ENCODE data around the gene HOXC12. TPM values are rescaled to one million over a fixed set of nuclear protein-coding genes. Genes with fewer than 3 reads are reported as not detected.
A peak's percentile ranks its signal among the peaks of the same experiment; 100 is the strongest.

HOXC12 gene
- total and polyA plus RNA-seq, 2 donors (not counting 1 experiment from before 2014, with no cell fraction given), result not detected

- CTCF ChIA-PET, result interaction anchor here (0.7 kb wide), 1 partner anchor 276 kb away, joined by 5 read pairs; no protein-coding TSS in a partner anchor
- Mint-ChIP-seq H3K27ac (no peak overlapping the region), H3K27me3 (peaks cover 85% of the 10 kb centered on the region), H3K4me3 (no peak overlapping the region), H3K9me3 (ENCODE audit: insufficient read depth) (peaks cover 2% of the 10 kb centered on the region), H3K4me1 (peaks cover 21% of the 10 kb centered on the region)
- Histone ChIP-seq H3K36me3 (replicated peaks in 1 of 2; ENCODE audit: control extremely low read depth in 1 of 2, control insufficient read depth in 1 of 2, extremely low read depth in 1 of 2, insufficient read depth in 2 of 2, low read length in 1 of 2) (no peaks in the 10 kb centered on the region), H3K27ac (ENCODE audit: low read length in 2 of 2) (no peak overlapping the region), H3K4me1 (ENCODE audit: control insufficient read depth in 2 of 2, insufficient read depth in 2 of 2, low read length in 2 of 2) (peaks cover 25 to 42% of the 10 kb centered on the region in 2 donors), H2AFZ (ENCODE audit: insufficient read depth, low read depth, low read length, poor library complexity, severe bottlenecking) (no peak overlapping the region), H3K27me3 (replicated peaks in 1 of 4; ENCODE audit: control extremely low read depth in 1 of 4, control insufficient read depth in 3 of 4, insufficient read depth in 4 of 4, low read length in 3 of 4) (peaks cover 0 to 97% (median 85%) of the 10 kb centered on the region in 4 experiments), H4K20me1 (ENCODE audit: control insufficient read depth, insufficient read depth, low read length, poor library complexity, severe bottlenecking) (no peaks in the 10 kb centered on the region), H3K4me3 (ENCODE audit: control extremely low read depth in 1 of 5, extremely low read depth in 1 of 5, insufficient read depth in 1 of 5, low read depth in 2 of 5, low read length in 4 of 5) (no peak overlapping the region), H3K9me3 (ENCODE audit: control extremely low read depth in 1 of 3, control insufficient read depth in 2 of 3, insufficient read depth in 1 of 3, low read length in 2 of 3) (peaks cover 0 to 78% (median 13%) of the 10 kb centered on the region in 3 donors), H3K9ac (ENCODE audit: low read length) (no peak overlapping the region), H3K4me2 (replicated peaks; ENCODE audit: low read depth, low read length, poor library complexity, severe bottlenecking) (no peak overlapping the region), H3K79me2 (ENCODE audit: control insufficient read depth, insufficient read depth, low read length) (no peaks in the 10 kb centered on the region)
- intact Hi-C loops (cut with micrococcal nuclease), result loop anchor here (5.0 kb wide), 1 partner anchor 36 kb away; no protein-coding TSS in a partner anchor
- TF ChIP-seq EZH2 (IDR thresholded peaks at IDR 0.05; ENCODE audit: borderline replicate concordance, insufficient read depth, low read depth, low read length, poor library complexity, severe bottlenecking) (no peak), CTCF (IDR thresholded peaks at IDR 0.05) (no peak)
- DNase-seq (peak; percentile 29), ATAC-seq (ENCODE audit: low read depth) (no peak)
- WGBS (ENCODE audit: insufficient coverage), result 23% methylated on average over 7 of the region's 21 CpGs
- POLR2A ChIA-PET, result interaction anchor here (0.6 to 0.7 kb wide), 2 partner anchors 104 to 229 kb away, joined by 3 to 7 read pairs; no protein-coding TSS in a partner anchor
Observed at GRCh38 chr12:53976172-53976822, 21.6 kb downstream of the HOXC12 start.
